BJ (cell line): ENCODE measurements around the gene FIBCD1. TPM values are rescaled to one million over a fixed set of nuclear protein-coding genes. Genes with fewer than 3 reads are reported as not detected.
A peak's percentile ranks its signal among the peaks of the same experiment; 100 is the strongest.
"Not testable (repeated sequence)": the region's sequence is repeated elsewhere in the genome, so short reads cannot be mapped to it uniquely, and the experiment has no call there.

Experiments used
- CTCF ChIA-PET: fragments of 350-600 bp; formaldehyde crosslinking; extraction: SDS; loops from one replicate; lab custom pipeline; 2021; ENCODE audit warnings: antibody characterized with exemption, inconsistent platforms; lab: Yijun Ruan, JAX
- POLR2A ChIA-PET: fragments of 300-600 bp; sonication (Branson Sonifier 250); formaldehyde crosslinking; extraction: SDS; loops from one replicate; lab custom pipeline; 2021; ENCODE audit warnings: antibody characterized with exemption; lab: Charles Lee
- DNase-seq: peaks from one replicate; pipeline ENCODE4 v3.0.0-alpha.2; 2011; ENCODE audit warnings: low read depth
- H3K27me3 ChIP-seq: 2 replicates; pipeline ENCODE4 v1.6.0; 2011; ENCODE audit warnings: low read length; ENCODE audit not compliant: control insufficient read depth, insufficient read depth
- H3K36me3 ChIP-seq: 2 replicates; pipeline ENCODE4 v1.5.1; 2011; ENCODE audit warnings: low read length; ENCODE audit not compliant: control insufficient read depth, insufficient read depth
- H3K4me3 ChIP-seq: 2 replicates; pipeline ENCODE4 v1.5.1; 2011; ENCODE audit warnings: low read depth, mild to moderate bottlenecking, control low read depth, low read length
- CTCF ChIP-seq: IDR thresholded peaks from 2 replicates; pipeline ENCODE4 v1.5.1; 2011; ENCODE audit warnings: low read depth, mild to moderate bottlenecking, control low read depth, inconsistent platforms, low read length, moderate library complexity; ENCODE audit not compliant: insufficient read depth
- polyA plus RNA-seq: library from polyadenylated mRNA; depleted of rRNA; stranded (reverse); fragments of >200 nt; gene quantifications from 2 replicates; pipeline ENCODE4 v1.2.3, GENCODE V29; 2011

The FIBCD1 gene
- polyA plus RNA-seq, 1 experiment, result 1.4 TPM

GRCh38 chr9:130912932-130913598 lies 26.0 kb downstream of the FIBCD1 start:
- H3K4me3 ChIP-seq, result no peak overlapping the region
- no peaks in the 10 kb centered on the region for H3K27me3 ChIP-seq
- CTCF ChIA-PET, result interaction anchor here (0.7 to 1.6 kb wide), 6 partner anchors 13 to 205 kb away, joined by 3 to 5 read pairs (median 4); no protein-coding TSS in a partner anchor
- H3K36me3 ChIP-seq, result no peaks in the 10 kb centered on the region
- peak; percentile 46 for DNase-seq
- POLR2A ChIA-PET, result interaction anchor here (0.6 to 1.1 kb wide), 2 partner anchors 16 to 22 kb away, joined by 3 to 4 read pairs; no protein-coding TSS in a partner anchor
- no peak for TF ChIP-seq CTCF

GRCh38 chr9:130911254-130912049 lies 27.6 kb downstream of the FIBCD1 start:
- Histone ChIP-seq H3K4me3 (no peak overlapping the region), H3K36me3 (no peaks in the 10 kb centered on the region), H3K27me3 (no peaks in the 10 kb centered on the region)
- DNase-seq, result no peak
- CTCF ChIA-PET, result no interaction called here
- no peak for TF ChIP-seq CTCF
- POLR2A ChIA-PET, result no interaction called here

GRCh38 chr9:130910670-130911069 lies 28.4 kb downstream of the FIBCD1 start:
- H3K4me3 ChIP-seq, POLR2A ChIA-PET, DNase-seq, H3K27me3 ChIP-seq, CTCF ChIA-PET, H3K36me3 ChIP-seq: not testable (repeated sequence)

GRCh38 chr9:130910041-130910440 lies 29.0 kb downstream of the FIBCD1 start:
- CTCF ChIA-PET, H3K36me3 ChIP-seq: not testable (repeated sequence)

GRCh38 chr9:130908878-130909355 lies 30.1 kb downstream of the FIBCD1 start:
- ChIA-PET CTCF (no interaction called here), POLR2A (no interaction called here)
- Histone ChIP-seq H3K4me3 (no peak overlapping the region), H3K36me3 (no peaks in the 10 kb centered on the region), H3K27me3 (no peaks in the 10 kb centered on the region)
- TF ChIP-seq CTCF, result no peak
- DNase-seq, result no peak

More at GRCh38 chr9:130910041-130910440, 29.0 kb downstream of the FIBCD1 start:
- DNase-seq, H3K27me3 ChIP-seq, POLR2A ChIA-PET, H3K4me3 ChIP-seq: not testable (repeated sequence)
